DOHH2 (cell line): ENCODE measurements around the gene TPPP3.

ENCODE experiments used
- EZH2phosphoT487 ChIP-seq: fragments of 200-600 bp; sonication (generic); IDR thresholded peaks from 2 replicates; pipeline ENCODE4 v1.6.1; 2017; ENCODE audit warnings: borderline replicate concordance, mild to moderate bottlenecking, antibody characterized with exemption, low read length, moderate library complexity, mixed read lengths
- TF ChIP-seq, protein P1 (sequence below): fragments of 200-600 bp; sonication (generic); IDR thresholded peaks from one replicate; pipeline ENCODE4 v1.5.1; 2014; ENCODE audit warnings: antibody characterized with exemption, mild to moderate bottlenecking, low read depth, low read length; ENCODE audit not compliant: poor library complexity, severe bottlenecking

DNA sequence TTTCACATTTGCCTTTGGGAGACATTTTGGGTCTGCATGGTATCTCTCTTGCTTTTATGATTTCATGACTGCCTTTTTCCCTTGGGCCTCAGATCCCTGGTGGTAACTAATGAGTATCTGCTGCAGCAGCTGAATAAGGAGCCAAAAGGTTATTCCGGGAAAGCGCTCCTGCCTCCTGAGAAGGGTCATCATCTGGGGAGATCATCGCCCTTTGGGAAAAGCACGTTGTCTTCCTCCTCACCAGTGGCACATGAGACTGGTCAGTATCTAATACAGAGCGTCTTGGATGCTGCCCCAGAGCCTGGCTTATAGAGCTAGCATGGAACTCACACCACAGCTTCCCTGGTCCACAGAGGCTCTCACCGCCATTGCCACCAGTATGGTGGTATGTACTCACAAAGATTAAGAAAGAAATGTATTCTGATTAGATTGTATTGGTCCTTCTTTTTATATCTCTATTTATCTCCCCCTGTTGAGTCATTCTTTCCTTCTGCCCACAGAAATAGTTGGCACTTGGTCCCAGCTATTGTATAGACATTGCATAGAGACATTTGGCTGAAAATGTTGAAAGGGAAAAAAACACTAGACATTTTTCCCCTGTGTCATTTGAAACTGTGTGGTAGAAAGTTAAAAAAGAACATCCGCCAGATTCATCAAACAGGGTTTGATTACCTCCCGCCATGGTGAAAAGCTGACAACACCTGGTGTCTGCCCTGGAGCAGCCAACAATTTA is 8.4 kb downstream of the TPPP3 start:
- TF ChIP-seq, protein P1, sequence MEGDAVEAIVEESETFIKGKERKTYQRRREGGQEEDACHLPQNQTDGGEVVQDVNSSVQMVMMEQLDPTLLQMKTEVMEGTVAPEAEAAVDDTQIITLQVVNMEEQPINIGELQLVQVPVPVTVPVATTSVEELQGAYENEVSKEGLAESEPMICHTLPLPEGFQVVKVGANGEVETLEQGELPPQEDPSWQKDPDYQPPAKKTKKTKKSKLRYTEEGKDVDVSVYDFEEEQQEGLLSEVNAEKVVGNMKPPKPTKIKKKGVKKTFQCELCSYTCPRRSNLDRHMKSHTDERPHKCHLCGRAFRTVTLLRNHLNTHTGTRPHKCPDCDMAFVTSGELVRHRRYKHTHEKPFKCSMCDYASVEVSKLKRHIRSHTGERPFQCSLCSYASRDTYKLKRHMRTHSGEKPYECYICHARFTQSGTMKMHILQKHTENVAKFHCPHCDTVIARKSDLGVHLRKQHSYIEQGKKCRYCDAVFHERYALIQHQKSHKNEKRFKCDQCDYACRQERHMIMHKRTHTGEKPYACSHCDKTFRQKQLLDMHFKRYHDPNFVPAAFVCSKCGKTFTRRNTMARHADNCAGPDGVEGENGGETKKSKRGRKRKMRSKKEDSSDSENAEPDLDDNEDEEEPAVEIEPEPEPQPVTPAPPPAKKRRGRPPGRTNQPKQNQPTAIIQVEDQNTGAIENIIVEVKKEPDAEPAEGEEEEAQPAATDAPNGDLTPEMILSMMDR = no peak
- no peak for TF ChIP-seq EZH2phosphoT487
